GM18519 (cell line): Measurements from ENCODE around the gene MTX2.
"Not testable (repeated sequence)": the region's sequence is repeated elsewhere in the genome, so short reads cannot be mapped to it uniquely, and the experiment has no call there.

ENCODE experiments used
- ATAC-seq: cut with Tn5 transposase; IDR thresholded peaks from one replicate; pipeline ENCODE4 v1.9.1; 2021; ENCODE audit warnings: mild to moderate bottlenecking, moderate library complexity; ENCODE audit not compliant: unreplicated experiment, low FRiP score

Gene MTX2

GRCh38 chr2:176284461-176285049, 15.3 kb downstream of the MTX2 start:
- ATAC-seq = no peak

- ATAC-seq = no peak
Measured at GRCh38 chr2:176285321-176285720, 16.1 kb downstream of the MTX2 start.

- ATAC-seq = no peak
Measured at GRCh38 chr2:176291335-176291734, 22.1 kb downstream of the MTX2 start.

GRCh38 chr2:176291809-176292283, 22.6 kb downstream of the MTX2 start:
- peak; percentile 79 for ATAC-seq

GRCh38 chr2:176292608-176293007, 23.4 kb downstream of the MTX2 start:
- ATAC-seq = no peak

GRCh38 chr2:176293334-176293733, 24.1 kb downstream of the MTX2 start:
- ATAC-seq = no peak

- ATAC-seq = no peak
Measured at GRCh38 chr2:176297067-176297466, 27.8 kb downstream of the MTX2 start.

- ATAC-seq = no peak
Measured at GRCh38 chr2:176297737-176298136, 28.5 kb downstream of the MTX2 start.

GRCh38 chr2:176306020-176306419, 36.8 kb downstream of the MTX2 start:
- ATAC-seq = not testable (repeated sequence)

GRCh38 chr2:176317199-176317598, 48.0 kb downstream of the MTX2 start:
- no peak for ATAC-seq

GRCh38 chr2:176317623-176318065, 48.4 kb downstream of the MTX2 start:
- no peak for ATAC-seq

GRCh38 chr2:176321916-176322315, 52.7 kb downstream of the MTX2 start:
- ATAC-seq = no peak

GRCh38 chr2:176324862-176325261, 55.6 kb downstream of the MTX2 start:
- ATAC-seq = no peak

GRCh38 chr2:176325732-176326131, 56.5 kb downstream of the MTX2 start:
- ATAC-seq = no peak

- no peak for ATAC-seq
Measured at GRCh38 chr2:176328149-176328548, 58.9 kb downstream of the MTX2 start.

- ATAC-seq = no peak
Measured at GRCh38 chr2:176330612-176331011, 61.4 kb downstream of the MTX2 start.

- no peak for ATAC-seq
Measured at GRCh38 chr2:176331646-176332045, 62.4 kb downstream of the MTX2 start.

- ATAC-seq = no peak
Measured at GRCh38 chr2:176334729-176335128, 65.5 kb downstream of the MTX2 start.

GRCh38 chr2:176338395-176338794, 69.2 kb downstream of the MTX2 start:
- no peak for ATAC-seq

- no peak for ATAC-seq
Measured at GRCh38 chr2:176339208-176339607, 70.0 kb downstream of the MTX2 start.

- ATAC-seq = no peak
Measured at GRCh38 chr2:176356251-176356650, 87.0 kb downstream of the MTX2 start.

- no peak for ATAC-seq
Measured at GRCh38 chr2:176364273-176364977, 95.2 kb downstream of the MTX2 start.
